CD14-positive monocyte (primary cell): ENCODE data around the gene TNNI3. TPM values are rescaled to one million over a fixed set of nuclear protein-coding genes. Genes with fewer than 3 reads are reported as not detected.

Experiments
- DNase-seq, 3 donors: peaks; one replicate each; pipeline ENCODE4 v3.0.0-alpha.2; 2011 to 2022
- H2AFZ ChIP-seq: 2 replicates; pipeline ENCODE4 v1.6.0; 2012; ENCODE audit warnings: mild to moderate bottlenecking, low read depth, low read length, inconsistent platforms; ENCODE audit not compliant: insufficient read depth, poor library complexity, severe bottlenecking
- H3K27ac ChIP-seq, 2 donors: 1 replicate in 1 of 2; 2 replicates in 1 of 2; pipeline ENCODE4 v1.5.1; 2012 to 2013; ENCODE audit warnings: low read length in 2 of 2, control low read depth in 1 of 2, inconsistent platforms in 1 of 2, low read depth in 1 of 2, mild to moderate bottlenecking in 1 of 2
- H3K27me3 ChIP-seq, 2 donors: one replicate each; pipeline versions ENCODE4 v1.6.0 to v1.6.1; 2011 to 2013; ENCODE audit warnings: low read length in 2 of 2; ENCODE audit not compliant: control insufficient read depth in 2 of 2, insufficient read depth in 2 of 2
- H3K36me3 ChIP-seq, 2 donors: replicated peaks in 1 of 2; 1 replicate in 1 of 2; 2 replicates in 1 of 2; pipeline versions ENCODE4 v1.5.1 to v1.6.1; 2012 to 2013; ENCODE audit warnings: low read length in 2 of 2, control low read depth in 1 of 2, inconsistent platforms in 1 of 2, mild to moderate bottlenecking in 1 of 2; ENCODE audit not compliant: insufficient read depth in 2 of 2, control insufficient read depth in 1 of 2
- H3K4me1 ChIP-seq, 2 donors: 1 replicate in 1 of 2; 2 replicates in 1 of 2; pipeline versions ENCODE4 v1.5.1 to v1.6.1; 2012 to 2013; ENCODE audit warnings: low read length in 2 of 2, control low read depth in 1 of 2, inconsistent platforms in 1 of 2, mild to moderate bottlenecking in 1 of 2, moderate library complexity in 1 of 2; ENCODE audit not compliant: insufficient read depth in 2 of 2, control insufficient read depth in 1 of 2
- H3K4me2 ChIP-seq: replicated peaks from 2 replicates; pipeline ENCODE3; 2012; ENCODE audit warnings: low read length, moderate library complexity, mild to moderate bottlenecking; ENCODE audit not compliant: poor library complexity, severe bottlenecking; ENCODE audit errors: extremely low read depth
- H3K4me3 ChIP-seq, 3 experiments: fragments of 200-600 bp in 1 of 3; sonication (generic) in 1 of 3; replicated peaks in 1 of 3; 1 replicate in 2 of 3; 2 replicates in 1 of 3; pipeline ENCODE4 v1.5.1; 2011 to 2013; ENCODE audit warnings: low read length in 3 of 3, mild to moderate bottlenecking in 3 of 3, control low read depth in 2 of 3, low read depth in 2 of 3, inconsistent platforms in 1 of 3, moderate library complexity in 1 of 3
- H3K79me2 ChIP-seq: 2 replicates; pipeline ENCODE4 v1.6.0; 2012; ENCODE audit warnings: mild to moderate bottlenecking, control low read depth, inconsistent platforms, low read length, moderate library complexity; ENCODE audit not compliant: insufficient read depth
- H3K9ac ChIP-seq: 2 replicates; pipeline ENCODE4 v1.6.0; 2017; ENCODE audit warnings: low read length, mild to moderate bottlenecking; ENCODE audit not compliant: insufficient read depth, poor library complexity, severe bottlenecking
- H3K9me3 ChIP-seq, 2 donors: replicated peaks in 1 of 2; 1 replicate in 1 of 2; 2 replicates in 1 of 2; pipeline versions ENCODE4 v1.5.1 to v1.6.1; 2012 to 2013; ENCODE audit warnings: low read length in 2 of 2, control low read depth in 1 of 2; ENCODE audit not compliant: control insufficient read depth in 1 of 2, insufficient read depth in 1 of 2
- H4K20me1 ChIP-seq: 2 replicates; pipeline ENCODE4 v1.6.0; 2012; ENCODE audit warnings: mild to moderate bottlenecking, low read length, control low read depth, moderate library complexity; ENCODE audit not compliant: insufficient read depth
- H3K27ac Mint-ChIP-seq, 7 donors: one replicate each; pipeline ENCODE4 v1.8.0; 2020; ENCODE audit warnings: mild to moderate bottlenecking in 7 of 7, mixed read lengths in 7 of 7, moderate library complexity in 6 of 7, inconsistent platforms in 2 of 7
- H3K27me3 Mint-ChIP-seq, 3 donors: one replicate each; pipeline ENCODE4 v1.8.0; 2021 to 2022; ENCODE audit warnings: low read depth in 3 of 3, mild to moderate bottlenecking in 3 of 3, mixed read lengths in 3 of 3, moderate library complexity in 3 of 3, inconsistent platforms in 1 of 3
- H3K36me3 Mint-ChIP-seq, 2 donors: one replicate each; pipeline ENCODE4 v1.8.0; 2020; ENCODE audit warnings: mixed read lengths in 2 of 2, inconsistent platforms in 1 of 2, mild to moderate bottlenecking in 1 of 2
- H3K4me1 Mint-ChIP-seq: one replicate; pipeline ENCODE4 v1.8.0; 2020; ENCODE audit warnings: mild to moderate bottlenecking, mixed read lengths
- H3K4me3 Mint-ChIP-seq, 2 donors: one replicate each; pipeline ENCODE4 v1.8.0; 2020; ENCODE audit warnings: mild to moderate bottlenecking in 2 of 2, mixed read lengths in 2 of 2, moderate library complexity in 1 of 2
- H3K9me3 Mint-ChIP-seq, 7 donors: one replicate each; pipeline ENCODE4 v1.8.0; 2020 to 2022; ENCODE audit warnings: mixed read lengths in 7 of 7, mild to moderate bottlenecking in 6 of 7, moderate library complexity in 6 of 7, inconsistent platforms in 2 of 7
- WGBS: methylation state at CpG from one replicate; pipeline ENCODE4 v1.1.5; 2013; ENCODE audit warnings: missing lambda C conversion rate; ENCODE audit not compliant: insufficient coverage; 5-methylcytosine and 5-hydroxymethylcytosine counted together
- intact Hi-C, 2 donors: fragments of 100-400 bp; cut with micrococcal nuclease; formaldehyde crosslinking; loops; one replicate each; pipeline versions ENCODE4 v1.15.0 to v1.15.1; 2023
- polyA plus RNA-seq, 3 donors: library from polyadenylated mRNA; depleted of rRNA in 1 of 3; unstranded in 2 of 3; stranded (reverse) in 1 of 3; fragments of 300-500 nt in 2 of 3; fragments of >200 nt in 1 of 3; fragmentation: Illumina TruSeq in 2 of 3; gene quantifications; 1 replicate in 2 of 3; 2 replicates in 1 of 3; pipeline ENCODE4 v1.2.3, GENCODE V29; 2012 to 2021
- TF ChIP-seq, protein P1 (sequence below): fragments of 200-600 bp; IDR thresholded peaks from one replicate; pipeline ENCODE4 v1.8.0; 2022; ENCODE audit warnings: antibody characterized with exemption, mild to moderate bottlenecking

Gene TNNI3
- polyA plus RNA-seq, 3 donors, result 1.2 TPM; not detected in 2

DNA sequence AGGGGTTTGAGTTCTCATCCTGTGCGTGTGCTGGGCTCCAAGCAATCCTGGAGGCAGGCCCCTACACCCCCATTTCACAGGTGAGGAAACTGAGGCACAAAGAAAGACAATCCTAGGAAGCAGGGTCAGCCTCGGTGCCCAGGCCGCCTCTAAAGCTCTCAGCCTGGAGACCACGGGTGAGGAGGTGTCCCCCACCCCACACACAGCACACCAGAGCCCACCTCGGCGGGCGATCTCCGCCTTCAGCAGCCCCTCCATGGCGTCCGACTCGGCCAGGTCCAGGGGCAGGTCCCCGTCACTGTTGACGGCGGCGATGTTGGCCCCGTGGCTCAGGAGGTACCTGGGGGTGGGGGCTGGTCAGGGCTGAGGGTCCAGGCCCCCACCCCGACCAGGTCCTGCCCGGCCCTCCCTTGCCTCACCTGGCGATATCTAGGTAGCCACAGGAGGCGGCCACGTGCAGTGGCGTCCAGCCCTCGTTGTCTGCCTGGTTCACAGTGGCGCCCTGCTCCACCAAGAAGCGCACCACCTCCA is 45.2 kb downstream of the TNNI3 start:
- Histone ChIP-seq H3K9me3 (no peaks in the 10 kb centered on the region), H3K27ac (no peak overlapping the region), H2AFZ (no peak overlapping the region), H3K27me3 (no peaks in the 10 kb centered on the region), H3K9ac (no peak overlapping the region), H3K36me3 (peaks cover 35 to 49% of the 10 kb centered on the region in 2 donors), H3K4me3 (no peak overlapping the region), H3K4me2 (no peak overlapping the region), H4K20me1 (peaks cover 94% of the 10 kb centered on the region), H3K4me1 (peaks cover 12 to 25% of the 10 kb centered on the region in 2 donors), H3K79me2 (peaks cover 78% of the 10 kb centered on the region)
- Mint-ChIP-seq H3K27ac (no peak overlapping the region), H3K4me3 (no peak overlapping the region), H3K9me3 (no peaks in the 10 kb centered on the region), H3K27me3 (peaks cover 0 to 1% (median 0%) of the 10 kb centered on the region in 3 donors), H3K4me1 (peaks cover 22% of the 10 kb centered on the region), H3K36me3 (peaks cover 28 to 62% of the 10 kb centered on the region in 2 donors)
- WGBS, result 95% methylated on average over 20 of the region's 25 CpGs
- TF ChIP-seq, protein P1, sequence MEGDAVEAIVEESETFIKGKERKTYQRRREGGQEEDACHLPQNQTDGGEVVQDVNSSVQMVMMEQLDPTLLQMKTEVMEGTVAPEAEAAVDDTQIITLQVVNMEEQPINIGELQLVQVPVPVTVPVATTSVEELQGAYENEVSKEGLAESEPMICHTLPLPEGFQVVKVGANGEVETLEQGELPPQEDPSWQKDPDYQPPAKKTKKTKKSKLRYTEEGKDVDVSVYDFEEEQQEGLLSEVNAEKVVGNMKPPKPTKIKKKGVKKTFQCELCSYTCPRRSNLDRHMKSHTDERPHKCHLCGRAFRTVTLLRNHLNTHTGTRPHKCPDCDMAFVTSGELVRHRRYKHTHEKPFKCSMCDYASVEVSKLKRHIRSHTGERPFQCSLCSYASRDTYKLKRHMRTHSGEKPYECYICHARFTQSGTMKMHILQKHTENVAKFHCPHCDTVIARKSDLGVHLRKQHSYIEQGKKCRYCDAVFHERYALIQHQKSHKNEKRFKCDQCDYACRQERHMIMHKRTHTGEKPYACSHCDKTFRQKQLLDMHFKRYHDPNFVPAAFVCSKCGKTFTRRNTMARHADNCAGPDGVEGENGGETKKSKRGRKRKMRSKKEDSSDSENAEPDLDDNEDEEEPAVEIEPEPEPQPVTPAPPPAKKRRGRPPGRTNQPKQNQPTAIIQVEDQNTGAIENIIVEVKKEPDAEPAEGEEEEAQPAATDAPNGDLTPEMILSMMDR, result no peak
- intact Hi-C loops, result loop anchor here in 1 of 2 donors (10.0 kb wide), 1 partner anchor 142 kb away; the partner anchor contains the start of gene PPP6R1
- peak in 1 of 3 donors; percentile 3 for DNase-seq

DNA sequence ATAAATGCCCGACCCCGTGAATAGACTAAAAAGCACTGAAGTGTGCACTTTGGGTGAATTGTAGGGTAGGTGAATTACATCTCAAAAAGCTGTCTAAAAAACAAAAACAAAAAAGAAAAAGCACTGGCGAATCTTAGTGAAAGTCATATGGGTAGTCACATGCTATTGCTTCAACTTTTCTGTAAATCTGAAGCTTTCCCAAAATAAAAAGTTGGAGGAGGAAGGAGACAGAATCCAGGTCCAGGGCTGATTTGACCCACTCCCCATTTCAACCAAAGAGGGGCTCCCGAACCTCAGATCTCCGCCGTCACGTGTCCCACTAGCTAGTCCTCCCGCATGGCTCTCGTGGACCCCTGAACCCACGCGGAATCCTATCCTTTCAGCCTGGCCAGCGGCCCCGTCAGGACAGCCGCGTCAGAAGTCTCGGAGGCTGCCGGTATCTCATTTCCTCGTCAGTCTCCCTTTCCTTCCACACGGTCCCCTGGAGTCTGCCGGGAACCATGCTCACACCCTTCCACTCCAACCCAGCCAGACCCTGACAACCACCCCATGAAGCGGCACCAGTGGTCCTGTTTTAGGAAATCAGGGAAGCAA is 46.2 kb downstream of the TNNI3 start:
- DNase-seq, result no peak
- Histone ChIP-seq H3K36me3 (peaks cover 43 to 55% of the 10 kb centered on the region in 2 donors), H3K27ac (no peak overlapping the region), H2AFZ (no peak overlapping the region), H3K79me2 (peaks cover 76% of the 10 kb centered on the region), H3K27me3 (no peaks in the 10 kb centered on the region), H3K4me1 (peaks cover 10 to 18% of the 10 kb centered on the region in 2 donors), H3K4me3 (no peak overlapping the region), H3K9ac (no peak overlapping the region), H3K9me3 (no peaks in the 10 kb centered on the region), H3K4me2 (no peak overlapping the region), H4K20me1 (peaks cover 96% of the 10 kb centered on the region)
- Mint-ChIP-seq H3K27me3 (peaks cover 0 to 1% (median 1%) of the 10 kb centered on the region in 3 donors), H3K9me3 (no peaks in the 10 kb centered on the region), H3K36me3 (peaks cover 34 to 70% of the 10 kb centered on the region in 2 donors), H3K4me3 (no peak overlapping the region), H3K27ac (peak overlapping the region in 1 of 7 donors; percentile 26), H3K4me1 (peaks cover 17% of the 10 kb centered on the region)
- TF ChIP-seq, protein P1, result no peak
- intact Hi-C loops, result loop anchor here in 1 of 2 donors (10.0 kb wide), 1 partner anchor 143 kb away; the partner anchor contains the start of gene PPP6R1
- WGBS, result 94% methylated on average over 18 of the region's 21 CpGs
